ENCODE results near the gene PPARG.

PPARG gene

GRCh38 chr3:12343047-12343501 is 54.2 kb downstream of the PPARG start:
- Histone ChIP-seq H3K36me3 (ENCODE audit: control insufficient read depth, insufficient read depth, low read length) (no peaks in the 10 kb centered on the region), H2AFZ (no peak overlapping the region), H3K4me1 (peaks cover 7% of the 10 kb centered on the region), H3K9me3 (ENCODE audit: control insufficient read depth, low read length) (no peaks in the 10 kb centered on the region), H3K79me2 (no peaks in the 10 kb centered on the region), H3K27ac (no peak overlapping the region), H3K9ac (no peak overlapping the region), H3K4me2 (ENCODE audit: low read length) (no peak overlapping the region), H3K27me3 (ENCODE audit: control insufficient read depth, insufficient read depth, low read length) (no peaks in the 10 kb centered on the region), H3K4me3 (ENCODE audit: low read depth, low read length) (no peak overlapping the region)
- TF ChIP-seq CTCF (IDR thresholded peaks at IDR 0.05): no peak

- Histone ChIP-seq H3K36me3 (ENCODE audit: control insufficient read depth, insufficient read depth, low read length) (no peaks in the 10 kb centered on the region), H3K4me3 (ENCODE audit: low read depth, low read length) (no peak overlapping the region), H3K4me2 (ENCODE audit: low read length) (no peak overlapping the region), H3K79me2 (no peaks in the 10 kb centered on the region), H3K27ac (no peak overlapping the region), H3K4me1 (peaks cover 7% of the 10 kb centered on the region), H3K9me3 (ENCODE audit: control insufficient read depth, low read length) (no peaks in the 10 kb centered on the region), H3K9ac (no peak overlapping the region), H3K27me3 (ENCODE audit: control insufficient read depth, insufficient read depth, low read length) (no peaks in the 10 kb centered on the region), H2AFZ (no peak overlapping the region)
- no peak for TF ChIP-seq CTCF (IDR thresholded peaks at IDR 0.05)
Measured at GRCh38 chr3:12345141-12345561, 56.3 kb downstream of the PPARG start.

- peaks cover 7% of the 10 kb centered on the region for H3K4me1 ChIP-seq
- H3K79me2 ChIP-seq: no peaks in the 10 kb centered on the region
- no peaks in the 10 kb centered on the region for H3K27me3 ChIP-seq (ENCODE audit: control insufficient read depth, insufficient read depth, low read length)
- H3K9me3 ChIP-seq (ENCODE audit: control insufficient read depth, low read length): no peaks in the 10 kb centered on the region
- no peak overlapping the region for H2AFZ ChIP-seq
- no peak for TF ChIP-seq CTCF (IDR thresholded peaks at IDR 0.05)
- no peaks in the 10 kb centered on the region for H3K36me3 ChIP-seq (ENCODE audit: control insufficient read depth, insufficient read depth, low read length)
- H3K9ac ChIP-seq: no peak overlapping the region
- no peak overlapping the region for H3K4me3 ChIP-seq (ENCODE audit: low read depth, low read length)
- H3K4me2 ChIP-seq (ENCODE audit: low read length): no peak overlapping the region
- no peak overlapping the region for H3K27ac ChIP-seq
Measured at GRCh38 chr3:12345584-12346494, 57.0 kb downstream of the PPARG start.

GRCh38 chr3:12347301-12347700 is 58.4 kb downstream of the PPARG start:
- Histone ChIP-seq H3K4me1 (peaks cover 10% of the 10 kb centered on the region), H3K9ac (no peak overlapping the region), H3K27ac (no peak overlapping the region), H3K27me3 (ENCODE audit: control insufficient read depth, insufficient read depth, low read length) (no peaks in the 10 kb centered on the region), H3K79me2 (no peaks in the 10 kb centered on the region), H3K36me3 (ENCODE audit: control insufficient read depth, insufficient read depth, low read length) (no peaks in the 10 kb centered on the region), H2AFZ (no peak overlapping the region), H3K9me3 (ENCODE audit: control insufficient read depth, low read length) (no peaks in the 10 kb centered on the region), H3K4me2 (ENCODE audit: low read length) (no peak overlapping the region), H3K4me3 (ENCODE audit: low read depth, low read length) (no peak overlapping the region)
- TF ChIP-seq CTCF (IDR thresholded peaks at IDR 0.05): no peak
